ENCODE data around the gene ELSPBP1. TPM values are rescaled to one million over a fixed set of nuclear protein-coding genes. Genes with fewer than 3 reads are reported as not detected.
"Not testable (repeated sequence)": the region's sequence is repeated elsewhere in the genome, so short reads cannot be mapped to it uniquely, and the experiment has no call there.

Gene ELSPBP1
- not detected in 2 replicates for polyA plus RNA-seq (2012; rRNA removed)
- not detected in 2 replicates for polyA plus RNA-seq (2012; cell fraction: cytosol; rRNA removed)
- not detected in 2 replicates for polyA plus RNA-seq (2012; cell fraction: nucleus; rRNA removed)

DNA sequence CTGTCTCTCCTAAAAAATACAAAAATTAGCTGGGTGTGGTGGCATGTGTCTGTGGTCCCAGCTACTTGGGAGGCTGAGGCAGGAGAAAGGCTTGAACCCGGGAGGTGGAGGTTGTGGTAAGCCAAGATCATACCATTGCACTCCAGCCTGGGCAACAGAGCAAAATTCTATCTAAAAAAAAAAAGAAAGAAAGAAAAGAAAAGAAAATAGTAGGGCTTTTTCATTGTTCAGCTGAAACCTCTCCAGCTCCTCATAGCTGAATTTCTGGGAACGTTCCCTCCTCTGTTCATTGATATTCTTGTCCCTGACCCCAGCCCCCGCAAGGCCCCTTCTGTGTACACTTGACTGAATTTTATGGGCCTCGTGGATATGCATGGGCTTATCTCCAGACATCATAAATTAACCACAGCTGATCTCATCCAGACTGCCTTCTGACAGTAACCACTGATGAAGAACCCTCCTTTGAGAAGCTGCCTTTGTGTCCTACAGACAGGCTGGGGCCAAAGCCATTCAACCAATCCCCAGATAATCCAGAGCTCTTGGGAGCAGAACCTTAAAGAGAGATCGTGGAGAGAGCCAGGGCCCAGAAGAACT, at the start of gene ELSPBP1:
Gene ELSPBP1, plus strand, starts transcription at position 424 of the 594 bp plus-strand sequence. CDS start 14,036 bp downstream, outside the sequence.
- H4K20me1 ChIP-seq (ENCODE audit: insufficient read depth): no peaks in the 10 kb centered on the region
- POLR2A ChIA-PET: no interaction called here
- TF ChIP-seq TCF12 (IDR thresholded peaks at IDR 0.05) (no peak), SMC3 (IDR thresholded peaks at IDR 0.05; ENCODE audit: low read depth, low read length) (no peak)
- peaks cover 25% of the 10 kb centered on the region for H3K27me3 ChIP-seq (ENCODE audit: insufficient read depth)
- H3K9me3 ChIP-seq: no peaks in the 10 kb centered on the region
- H3K9me2 ChIP-seq: no peaks in the 10 kb centered on the region
- H3K4me2 ChIP-seq: no peak within 1 kb of the TSS
- no peak within 1 kb of the TSS for H3K27ac ChIP-seq (ENCODE audit: low read depth in 2 of 2, low read length in 1 of 2)
- no peak within 1 kb of the TSS for H3K4me3 ChIP-seq (ENCODE audit: low read depth in 2 of 2, low read length in 1 of 2)
- H3K36me3 ChIP-seq (replicated peaks in 1 of 2; ENCODE audit: control insufficient read depth in 1 of 2, insufficient read depth in 2 of 2, low read length in 1 of 2): no peaks in the 10 kb centered on the region
- no peaks in the 10 kb centered on the region for H3F3A ChIP-seq (replicated peaks; ENCODE audit: insufficient read depth)
- no peak for DNase-seq
- WGBS (ENCODE audit: low lambda C conversion rate): 2% methylated on average over 5 of the region's 5 CpGs
- no peaks in the 10 kb centered on the region for H3K4me1 ChIP-seq (ENCODE audit: control insufficient read depth in 1 of 2, insufficient read depth in 2 of 2, low read depth in 1 of 2, low read length in 1 of 2)
- no peak within 1 kb of the TSS for H3K9ac ChIP-seq
- no peak within 1 kb of the TSS for H2AFZ ChIP-seq (ENCODE audit: low read depth)
- no peaks in the 10 kb centered on the region for H3K79me2 ChIP-seq (ENCODE audit: insufficient read depth)
- CTCF ChIA-PET: interaction anchor here (1.1 kb wide), 1 partner anchor 31 kb away, joined by 3 read pairs; no protein-coding TSS in a partner anchor

DNA sequence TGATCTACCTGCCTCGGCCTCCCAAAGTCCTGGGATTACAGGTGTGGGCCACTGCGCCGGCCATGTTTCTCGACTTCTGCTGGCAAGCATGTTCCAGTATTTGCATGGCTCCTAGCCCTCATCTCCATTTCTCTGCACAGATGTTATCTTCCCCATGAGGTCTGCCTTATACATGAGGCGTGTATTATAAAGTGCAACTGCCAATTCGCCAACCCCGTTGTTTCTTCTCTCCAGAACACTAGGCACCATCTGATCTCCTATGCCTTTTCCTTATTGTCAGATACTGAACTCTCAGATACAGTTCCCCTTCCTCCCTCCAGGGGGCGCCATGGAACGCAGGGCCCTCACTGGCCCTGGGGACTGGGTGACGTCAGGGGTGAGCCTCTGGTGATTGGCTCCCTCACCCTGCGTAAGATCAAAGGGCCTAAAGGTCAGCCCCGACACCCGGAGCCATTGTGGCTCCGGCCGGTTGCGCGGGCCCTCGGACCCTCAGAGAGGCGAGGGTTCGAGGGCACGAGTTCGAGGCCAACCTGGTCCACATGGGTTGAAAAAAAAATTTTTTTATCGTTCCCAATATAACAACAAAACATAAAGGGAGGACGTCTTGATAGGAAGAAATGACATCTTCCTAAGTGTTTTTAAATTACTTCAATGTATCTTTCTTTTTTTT, 44.4 kb upstream of the ELSPBP1 start:
- POLR2A ChIA-PET; CTCF ChIA-PET; H4K20me1 ChIP-seq (ENCODE audit: insufficient read depth); H3K4me1 ChIP-seq (ENCODE audit: control insufficient read depth in 1 of 2, insufficient read depth in 2 of 2, low read depth in 1 of 2, low read length in 1 of 2); H3F3A ChIP-seq (replicated peaks; ENCODE audit: insufficient read depth); H3K9me2 ChIP-seq; H3K4me2 ChIP-seq; DNase-seq; H3K9ac ChIP-seq; H3K36me3 ChIP-seq (replicated peaks in 1 of 2; ENCODE audit: control insufficient read depth in 1 of 2, insufficient read depth in 2 of 2, low read length in 1 of 2); H3K27me3 ChIP-seq (ENCODE audit: insufficient read depth); H3K9me3 ChIP-seq; H3K79me2 ChIP-seq (ENCODE audit: insufficient read depth); H2AFZ ChIP-seq (ENCODE audit: low read depth); H3K4me3 ChIP-seq (ENCODE audit: low read depth in 2 of 2, low read length in 1 of 2); H3K27ac ChIP-seq (ENCODE audit: low read depth in 2 of 2, low read length in 1 of 2): not testable (repeated sequence)
- TF ChIP-seq, protein P1, sequence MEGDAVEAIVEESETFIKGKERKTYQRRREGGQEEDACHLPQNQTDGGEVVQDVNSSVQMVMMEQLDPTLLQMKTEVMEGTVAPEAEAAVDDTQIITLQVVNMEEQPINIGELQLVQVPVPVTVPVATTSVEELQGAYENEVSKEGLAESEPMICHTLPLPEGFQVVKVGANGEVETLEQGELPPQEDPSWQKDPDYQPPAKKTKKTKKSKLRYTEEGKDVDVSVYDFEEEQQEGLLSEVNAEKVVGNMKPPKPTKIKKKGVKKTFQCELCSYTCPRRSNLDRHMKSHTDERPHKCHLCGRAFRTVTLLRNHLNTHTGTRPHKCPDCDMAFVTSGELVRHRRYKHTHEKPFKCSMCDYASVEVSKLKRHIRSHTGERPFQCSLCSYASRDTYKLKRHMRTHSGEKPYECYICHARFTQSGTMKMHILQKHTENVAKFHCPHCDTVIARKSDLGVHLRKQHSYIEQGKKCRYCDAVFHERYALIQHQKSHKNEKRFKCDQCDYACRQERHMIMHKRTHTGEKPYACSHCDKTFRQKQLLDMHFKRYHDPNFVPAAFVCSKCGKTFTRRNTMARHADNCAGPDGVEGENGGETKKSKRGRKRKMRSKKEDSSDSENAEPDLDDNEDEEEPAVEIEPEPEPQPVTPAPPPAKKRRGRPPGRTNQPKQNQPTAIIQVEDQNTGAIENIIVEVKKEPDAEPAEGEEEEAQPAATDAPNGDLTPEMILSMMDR (IDR thresholded peaks at IDR 0.05): peak; percentile 57
- 44% methylated on average over 23 of the region's 24 CpGs for WGBS (ENCODE audit: low lambda C conversion rate)

DNA sequence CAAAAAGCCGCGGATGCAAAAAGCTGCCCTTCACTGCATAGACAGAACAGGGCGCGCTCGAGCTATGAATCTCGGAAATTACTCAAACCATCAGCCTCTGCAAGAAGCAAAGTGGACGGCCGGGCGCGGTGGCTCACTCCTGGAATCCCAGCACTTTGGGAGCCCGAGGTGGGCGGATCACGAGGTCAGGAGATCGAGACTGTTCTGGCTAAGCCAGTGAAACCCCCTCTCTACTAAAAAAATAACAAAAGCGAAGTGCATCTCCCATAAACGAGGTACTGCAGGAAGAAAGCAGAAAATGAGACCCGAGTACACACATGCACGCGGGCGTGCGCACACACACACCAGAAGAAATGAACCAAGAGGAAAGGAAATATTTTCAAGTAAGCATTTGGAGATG, 42.3 kb upstream of the ELSPBP1 start:
- POLR2A ChIA-PET; H3K79me2 ChIP-seq (ENCODE audit: insufficient read depth); H2AFZ ChIP-seq (ENCODE audit: low read depth); H3K9me2 ChIP-seq; CTCF ChIA-PET; H3K9me3 ChIP-seq; H3K27me3 ChIP-seq (ENCODE audit: insufficient read depth); H3K4me3 ChIP-seq (ENCODE audit: low read depth in 2 of 2, low read length in 1 of 2); H3K9ac ChIP-seq; H3K27ac ChIP-seq (ENCODE audit: low read depth in 2 of 2, low read length in 1 of 2); DNase-seq; H3K4me1 ChIP-seq (ENCODE audit: control insufficient read depth in 1 of 2, insufficient read depth in 2 of 2, low read depth in 1 of 2, low read length in 1 of 2); H4K20me1 ChIP-seq (ENCODE audit: insufficient read depth); H3K4me2 ChIP-seq; H3F3A ChIP-seq (replicated peaks; ENCODE audit: insufficient read depth); H3K36me3 ChIP-seq (replicated peaks in 1 of 2; ENCODE audit: control insufficient read depth in 1 of 2, insufficient read depth in 2 of 2, low read length in 1 of 2): not testable (repeated sequence)
- no CpG with 5 or more reads among the region's 21 CpGs for WGBS (ENCODE audit: low lambda C conversion rate)

DNA sequence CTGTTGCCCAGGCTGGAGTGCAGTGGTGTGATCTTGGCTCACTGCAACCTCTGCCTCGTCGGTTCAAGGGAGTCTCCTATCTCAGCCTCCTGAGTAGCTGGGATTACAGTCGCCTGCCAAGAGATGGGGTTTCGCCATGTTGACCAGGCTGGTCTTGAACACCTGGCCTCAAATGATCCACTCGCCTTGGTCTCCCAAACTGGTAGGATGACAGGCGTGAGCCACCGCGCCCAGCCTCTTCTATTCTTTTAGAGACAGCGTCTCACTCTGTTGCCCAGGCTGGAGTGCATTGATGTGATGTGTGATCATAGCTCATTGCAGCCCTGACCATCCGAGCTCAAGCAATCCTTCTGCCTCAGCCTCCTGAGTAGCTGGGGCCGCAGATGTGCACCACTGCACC, 38.5 kb upstream of the ELSPBP1 start:
- H3K79me2 ChIP-seq (ENCODE audit: insufficient read depth); H4K20me1 ChIP-seq (ENCODE audit: insufficient read depth); H3K9me2 ChIP-seq; CTCF ChIA-PET; H3K27ac ChIP-seq (ENCODE audit: low read depth in 2 of 2, low read length in 1 of 2); H2AFZ ChIP-seq (ENCODE audit: low read depth); DNase-seq; H3K36me3 ChIP-seq (replicated peaks in 1 of 2; ENCODE audit: control insufficient read depth in 1 of 2, insufficient read depth in 2 of 2, low read length in 1 of 2); H3K4me3 ChIP-seq (ENCODE audit: low read depth in 2 of 2, low read length in 1 of 2); POLR2A ChIA-PET; H3K4me2 ChIP-seq; H3K9ac ChIP-seq; H3K4me1 ChIP-seq (ENCODE audit: control insufficient read depth in 1 of 2, insufficient read depth in 2 of 2, low read depth in 1 of 2, low read length in 1 of 2); H3F3A ChIP-seq (replicated peaks; ENCODE audit: insufficient read depth); H3K9me3 ChIP-seq: not testable (repeated sequence)
- 50% methylated on average over 6 of the region's 11 CpGs for WGBS (ENCODE audit: low lambda C conversion rate)
- H3K27me3 ChIP-seq (ENCODE audit: insufficient read depth): peaks cover 11% of the 10 kb centered on the region; the same call in 1 of the 2 replicates
